Left lobe of liver (tissue), 2 donors: ENCODE measurements around the gene CCNY. TPM values are rescaled to one million over a fixed set of nuclear protein-coding genes. Genes with fewer than 3 reads are reported as not detected.
"Not testable (repeated sequence)": the region's sequence is repeated elsewhere in the genome, so short reads cannot be mapped to it uniquely, and the experiment has no call there.

Experiments
- ATAC-seq: fragments of 200-7000 bp; cut with Tn5 transposase; one replicate; pipeline ENCODE4 v1.9.1; 2020; ENCODE audit warnings: mild to moderate bottlenecking, moderate library complexity
- DNase-seq: peaks from one replicate; pipeline ENCODE4 v3.0.0-alpha.2; 2020; ENCODE audit warnings: low spot score
- total RNA-seq: library from RNA; stranded (reverse); gene quantifications from one replicate; pipeline ENCODE4 v1.2.1, GENCODE V29; 2021
- donor health status: DM: no; HTN: no; CAD: no; lungs with moderate emphysema.
- donor health status: DM: no; HTN: yes; CAD: no.

The CCNY gene
- total RNA-seq, result 48.4 TPM

GRCh38 chr10:35336084-35336831, at the start of gene CCNY:
CCNY (plus strand) TSS chr10:35336509; CDS start chr10:35337054, 545 bp downstream.
- ATAC-seq (peak; percentile 92), DNase-seq (peak; percentile 85)

DNA sequence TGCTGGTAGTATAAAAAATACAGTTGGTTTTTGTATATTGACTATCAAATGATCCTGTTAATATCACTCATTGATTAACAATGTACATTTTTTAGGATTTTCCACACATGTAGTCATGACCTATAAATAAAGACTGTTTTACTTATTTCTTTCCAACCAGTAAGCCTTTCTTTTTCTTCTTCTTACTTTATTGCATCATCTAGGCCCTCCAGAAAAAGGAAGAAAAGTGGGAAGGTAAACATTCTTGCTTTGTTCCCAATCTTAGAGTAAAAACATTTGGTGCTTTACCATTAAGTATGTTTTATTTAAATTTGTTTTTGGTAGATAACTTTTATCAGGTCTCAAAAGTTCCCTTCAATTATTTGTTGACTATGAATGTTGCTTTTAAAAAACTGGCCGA, 47.1 kb upstream of the CCNY start:
- DNase-seq (no peak), ATAC-seq (no peak)

GRCh38 chr10:35294506-35294905, 41.8 kb upstream of the CCNY start:
- ATAC-seq (no peak), DNase-seq (no peak)

GRCh38 chr10:35299016-35299415, 37.3 kb upstream of the CCNY start:
- ATAC-seq, result no peak

GRCh38 chr10:35300063-35300699, 36.1 kb upstream of the CCNY start:
- peak; percentile 35 for DNase-seq
- ATAC-seq, result peak; percentile 29

More at GRCh38 chr10:35299016-35299415, 37.3 kb upstream of the CCNY start:
- no peak for DNase-seq

DNA sequence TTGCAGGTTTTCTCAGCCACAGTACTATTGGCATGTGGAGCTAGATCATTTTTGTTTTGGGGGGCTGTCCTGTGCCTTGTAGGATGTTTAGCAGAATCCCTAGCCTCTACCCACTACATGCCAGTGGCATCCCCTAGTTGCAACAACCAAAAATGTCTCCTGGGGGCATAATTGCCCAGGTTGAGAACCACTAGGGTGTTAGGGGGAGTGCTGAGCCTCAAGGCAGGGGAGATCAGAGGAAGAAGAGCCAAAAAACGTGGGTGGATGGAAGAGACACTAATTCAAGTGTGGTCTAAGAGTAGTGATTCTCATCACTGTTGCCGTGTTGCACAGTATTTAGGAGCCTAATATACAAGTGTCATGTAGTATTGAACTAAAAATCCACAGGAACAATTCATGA, 31.7 kb upstream of the CCNY start:
- ATAC-seq (no peak), DNase-seq (no peak)

DNA sequence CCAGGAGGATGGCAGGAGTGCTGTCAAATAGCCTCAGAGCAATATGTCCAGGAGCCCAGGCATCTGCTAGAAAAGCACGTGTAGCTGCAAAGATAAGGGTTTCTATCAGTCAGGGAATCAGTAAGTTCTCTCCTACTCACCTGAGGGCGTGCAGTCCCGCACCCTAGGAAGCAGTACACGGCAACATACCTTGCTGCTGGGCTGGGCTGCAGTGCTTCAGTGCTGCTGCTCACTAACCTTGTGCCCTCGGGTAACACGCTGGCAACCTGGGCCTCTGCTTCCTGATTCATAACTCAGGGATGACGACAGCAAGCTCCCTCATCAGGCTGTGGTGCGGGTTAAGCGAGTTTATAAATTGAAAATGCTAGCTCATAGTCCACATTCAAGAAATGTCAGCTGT, 29.5 kb upstream of the CCNY start:
- no peak for ATAC-seq
- no peak for DNase-seq

GRCh38 chr10:35307297-35307696, 29.0 kb upstream of the CCNY start:
- ATAC-seq (no peak), DNase-seq (no peak)

- ATAC-seq, result no peak
These were observed 27.5 kb upstream of the CCNY start for GRCh38 chr10:35308809-35309208.

DNA sequence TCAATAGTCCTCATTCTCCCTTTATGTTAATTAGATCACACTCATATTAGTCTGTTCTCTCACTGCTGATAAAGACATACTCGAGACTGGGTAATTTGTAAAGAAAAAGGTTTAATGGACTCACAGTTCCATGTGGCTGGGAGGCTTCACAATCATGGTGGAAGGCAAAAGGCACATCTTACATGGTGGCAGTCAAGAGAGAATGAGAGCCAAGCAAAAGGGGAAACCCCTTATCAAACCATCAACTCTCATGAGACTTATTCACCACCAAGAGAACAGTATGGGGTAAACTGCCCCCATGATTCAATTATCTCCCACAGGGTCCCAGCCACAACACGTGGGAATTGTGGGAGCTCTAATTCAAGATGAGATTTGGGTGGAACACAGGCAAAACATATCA, 22.2 kb upstream of the CCNY start:
- not testable (repeated sequence) for ATAC-seq, DNase-seq

More at GRCh38 chr10:35308809-35309208, 27.5 kb upstream of the CCNY start:
- no peak for DNase-seq

GRCh38 chr10:35315235-35315634, 21.1 kb upstream of the CCNY start:
- not testable (repeated sequence) for ATAC-seq

GRCh38 chr10:35316218-35316967, 19.9 kb upstream of the CCNY start:
- no peak for ATAC-seq
- DNase-seq, result no peak

More at GRCh38 chr10:35315235-35315634, 21.1 kb upstream of the CCNY start:
- not testable (repeated sequence) for DNase-seq

DNA sequence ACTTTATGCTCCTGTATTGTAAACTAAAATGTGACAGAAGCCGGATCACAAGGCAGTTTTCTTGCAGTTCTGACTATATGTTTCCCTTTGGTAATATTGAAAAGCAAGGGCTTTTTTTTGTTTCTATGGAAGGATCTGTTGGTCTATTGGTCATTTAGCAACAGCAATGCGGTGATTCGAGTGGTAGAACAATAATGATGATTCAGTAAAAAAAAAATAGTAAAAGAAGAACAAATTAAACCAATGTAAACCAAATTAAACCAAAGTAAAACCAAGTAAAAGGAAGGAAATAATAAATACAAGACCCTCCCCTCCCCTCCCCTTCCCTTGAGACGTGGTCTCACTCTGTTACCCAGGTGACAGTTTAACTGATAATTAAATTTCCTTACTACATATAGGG, 17.8 kb upstream of the CCNY start:
- DNase-seq (no peak), ATAC-seq (no peak)

DNA sequence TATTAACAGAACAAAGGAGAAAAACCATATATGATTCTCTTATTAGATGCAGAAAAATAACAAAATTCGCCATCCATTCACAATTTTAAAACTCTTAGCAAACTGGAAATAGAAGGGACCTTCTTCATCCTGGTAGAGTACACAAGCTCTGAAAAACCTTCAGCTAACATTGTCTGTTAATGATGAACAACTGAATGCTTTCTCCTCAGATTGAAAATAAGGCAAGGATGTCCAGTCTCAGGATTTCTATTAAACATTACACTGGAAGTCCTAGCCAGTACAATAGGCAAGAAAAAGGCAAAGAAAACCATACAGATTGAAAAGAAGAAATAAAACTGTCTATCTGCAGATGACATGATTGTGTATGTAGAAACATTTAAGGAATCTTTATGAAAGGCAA, 16.0 kb upstream of the CCNY start:
- DNase-seq (no peak), ATAC-seq (no peak)

DNA sequence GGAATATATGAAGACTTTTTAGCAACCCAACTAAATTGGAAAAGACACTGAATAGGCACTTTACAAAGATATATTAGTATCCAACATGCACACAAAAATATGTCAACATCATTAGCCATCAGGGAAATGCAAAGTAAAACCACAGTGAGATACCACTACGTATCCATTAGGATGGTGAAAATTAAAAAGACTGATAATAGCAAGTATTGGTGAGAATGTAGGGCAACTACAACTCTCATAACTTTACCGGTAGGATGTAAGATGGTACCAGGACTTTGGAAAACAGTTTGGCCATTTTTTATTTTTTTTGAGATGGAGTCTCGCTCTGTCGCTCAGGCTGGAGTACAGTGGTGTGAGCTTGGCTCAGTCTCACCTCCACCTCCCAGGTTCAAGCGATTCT, 13.7 kb upstream of the CCNY start:
- DNase-seq (no peak), ATAC-seq (no peak)

DNA sequence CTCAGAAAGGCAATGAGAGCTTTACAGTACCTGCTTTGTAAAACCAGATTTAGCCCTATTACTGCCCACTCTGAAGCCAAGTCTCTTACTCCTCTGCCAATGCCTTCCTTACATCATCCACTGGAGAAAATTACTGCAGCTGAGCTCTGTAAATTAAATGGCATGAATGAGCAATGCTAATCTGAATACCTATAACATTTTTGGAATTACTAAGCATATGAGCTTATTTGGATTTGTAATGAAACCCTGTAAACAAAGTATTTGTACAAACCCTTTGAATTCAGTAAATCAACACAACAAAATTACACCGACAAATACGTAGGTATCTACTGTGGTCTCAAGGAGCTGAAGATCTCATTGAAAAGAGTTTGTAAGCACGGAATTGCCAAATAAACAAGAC, 12.1 kb upstream of the CCNY start:
- DNase-seq, result no peak
- ATAC-seq, result no peak

DNA sequence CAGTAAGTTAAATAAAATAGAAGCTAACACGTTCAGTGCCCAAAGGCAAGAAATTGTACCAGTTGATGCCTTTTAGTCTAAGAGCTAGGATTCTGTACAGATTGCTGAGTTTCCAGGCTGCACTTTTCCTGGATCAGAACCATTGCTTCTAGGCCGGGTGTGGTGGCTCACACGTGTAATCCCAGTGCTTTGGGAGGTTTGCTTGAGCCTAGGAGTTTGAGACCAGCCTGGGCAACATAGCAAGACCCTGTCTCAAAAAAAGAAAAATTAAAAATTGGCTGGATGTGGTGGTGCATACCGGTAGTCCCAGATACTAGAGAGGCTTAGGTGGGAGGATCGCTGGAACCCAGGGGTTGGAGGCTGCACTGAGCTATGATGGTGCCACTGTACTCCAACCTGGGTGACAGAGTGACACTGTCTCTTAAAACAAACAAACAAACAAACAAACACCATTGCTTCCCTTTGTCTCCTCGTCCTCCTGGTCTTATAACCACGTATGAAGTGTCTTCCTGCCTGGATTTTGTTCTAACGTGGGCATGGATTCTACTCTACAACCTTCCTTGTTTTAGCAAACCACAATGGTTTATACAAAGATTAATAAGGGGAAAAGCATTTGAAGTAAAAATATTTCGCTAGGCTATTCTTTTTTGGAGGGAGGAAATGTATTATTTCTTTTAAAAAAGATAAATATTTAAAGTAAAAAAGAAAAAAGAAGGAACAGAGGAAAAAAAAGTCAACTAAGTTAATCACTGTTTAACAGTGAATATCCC, 9.7 kb upstream of the CCNY start:
- no peak for ATAC-seq
- DNase-seq, result no peak

DNA sequence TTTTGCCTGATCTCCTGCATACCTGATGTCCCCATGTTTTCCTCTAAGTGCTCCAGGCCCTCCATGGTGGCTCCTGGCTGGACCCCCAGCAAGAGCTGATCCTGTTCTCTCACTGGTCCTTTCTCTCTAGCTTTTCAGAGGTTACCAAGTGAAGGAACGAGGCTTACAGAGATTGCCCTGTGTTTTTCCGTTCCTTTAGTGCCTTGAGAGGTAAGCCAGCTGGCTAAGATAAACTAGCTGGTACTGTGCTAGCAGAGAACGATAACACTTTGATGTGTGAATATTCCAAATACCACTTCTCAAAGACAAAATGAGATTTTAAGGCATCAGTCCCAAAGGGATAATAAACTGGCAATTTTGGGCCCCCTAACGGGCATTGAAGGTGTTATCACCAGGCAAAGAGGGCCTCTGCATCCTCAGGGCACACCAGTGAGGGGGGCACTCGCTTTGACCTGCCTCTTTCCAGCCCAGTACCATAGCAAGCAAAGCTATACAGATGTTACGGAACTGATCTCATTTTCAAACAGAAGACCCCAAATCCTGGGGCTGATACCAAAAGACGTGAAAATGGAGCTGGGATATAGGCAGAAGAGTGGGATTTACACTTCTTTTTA, 8.4 kb upstream of the CCNY start:
- no peak for ATAC-seq
- no peak for DNase-seq

- no peak for ATAC-seq
- DNase-seq, result no peak
These were observed 7.8 kb upstream of the CCNY start for GRCh38 chr10:35328404-35329037.

DNA sequence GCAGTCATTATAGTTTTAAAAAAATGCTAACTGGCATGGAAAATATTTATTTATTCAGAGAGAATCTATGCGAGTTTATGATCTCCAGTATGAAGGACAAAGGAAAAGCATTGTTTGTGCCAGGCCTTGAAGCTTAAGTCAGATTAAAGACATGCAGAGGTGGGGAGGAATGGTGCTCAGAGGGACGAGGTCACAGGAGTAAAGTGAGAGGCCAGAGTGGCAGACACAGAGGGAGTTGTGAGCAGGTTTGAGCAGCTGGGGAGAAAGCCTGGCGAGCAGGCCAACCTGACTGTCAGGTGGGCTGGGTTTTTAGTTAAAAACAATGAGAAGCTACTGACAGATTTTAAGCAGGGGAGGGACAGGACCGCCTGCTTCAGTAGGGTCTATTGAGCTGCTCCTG, 6.8 kb upstream of the CCNY start:
- no peak for DNase-seq
- ATAC-seq, result no peak
